Fibroblast of skin of back (primary cell): ENCODE results near the gene TMEM132E.

Experiments used
- DNase-seq: peaks from one replicate; pipeline ENCODE4 v3.0.0-alpha.2; 2013

Gene TMEM132E

DNA sequence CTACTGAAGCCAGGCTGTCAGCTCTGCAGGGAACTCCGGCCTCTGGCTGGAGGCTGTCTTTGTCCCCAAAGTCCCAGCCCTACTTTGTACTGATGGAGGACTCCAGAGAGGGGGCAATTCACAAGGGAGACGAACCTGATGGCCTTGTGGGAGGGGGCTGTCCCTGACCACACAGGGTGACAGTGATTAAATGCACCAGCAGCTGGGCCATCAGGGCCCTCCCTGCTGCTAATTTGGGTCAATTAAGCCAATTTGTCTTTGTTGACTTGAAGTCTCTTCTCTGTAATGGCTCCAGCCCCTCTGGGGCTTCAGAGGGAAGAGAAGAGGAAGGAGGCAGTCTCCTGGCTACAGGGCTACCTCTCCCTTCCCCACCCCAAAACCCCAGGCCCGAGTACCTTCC is 22.0 kb downstream of the TMEM132E start:
- no peak for DNase-seq

- no peak for DNase-seq
Observed at GRCh38 chr17:34603974-34604373, 24.6 kb downstream of the TMEM132E start.

DNA sequence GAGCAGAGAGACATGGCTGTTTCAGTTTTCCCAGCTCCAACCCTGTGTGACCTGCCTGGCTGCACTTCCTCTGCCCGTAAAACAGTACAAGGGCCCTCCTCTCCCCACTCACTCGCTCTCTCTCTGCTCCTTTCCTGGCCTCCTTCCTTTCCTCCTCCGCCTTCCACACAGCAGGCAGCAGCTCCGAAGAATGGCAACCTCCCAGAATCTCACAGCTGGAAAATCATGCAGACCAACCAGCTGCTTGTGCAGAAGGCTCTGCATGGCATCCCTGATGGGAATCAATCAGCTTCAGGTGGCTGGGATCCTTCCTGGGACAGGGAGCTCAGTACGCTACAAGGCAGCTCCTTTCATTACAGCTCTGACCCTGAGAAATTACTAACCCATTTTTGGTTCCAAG is 27.4 kb downstream of the TMEM132E start:
- no peak for DNase-seq

DNA sequence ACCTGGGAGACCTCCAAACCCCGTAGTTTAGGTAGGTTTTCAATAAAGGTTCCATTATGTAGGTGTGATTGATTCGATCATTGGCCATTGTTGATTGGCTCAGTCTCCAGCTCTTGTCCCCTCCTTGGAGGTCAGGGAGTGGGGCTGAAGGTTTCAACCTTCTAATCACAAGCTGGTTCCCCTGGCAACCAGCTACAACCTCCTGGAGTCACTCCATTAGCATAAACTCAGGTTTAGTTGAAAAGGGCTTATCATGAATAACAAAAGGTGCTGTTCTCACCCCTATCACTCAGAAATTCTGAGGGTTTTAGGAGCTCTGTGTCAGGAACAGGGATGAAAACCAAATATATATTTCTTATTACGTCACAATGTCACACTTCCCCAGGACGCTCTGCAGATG is 28.5 kb downstream of the TMEM132E start:
- DNase-seq, result no peak

GRCh38 chr17:34609210-34609609 is 29.8 kb downstream of the TMEM132E start:
- DNase-seq, result no peak

DNA sequence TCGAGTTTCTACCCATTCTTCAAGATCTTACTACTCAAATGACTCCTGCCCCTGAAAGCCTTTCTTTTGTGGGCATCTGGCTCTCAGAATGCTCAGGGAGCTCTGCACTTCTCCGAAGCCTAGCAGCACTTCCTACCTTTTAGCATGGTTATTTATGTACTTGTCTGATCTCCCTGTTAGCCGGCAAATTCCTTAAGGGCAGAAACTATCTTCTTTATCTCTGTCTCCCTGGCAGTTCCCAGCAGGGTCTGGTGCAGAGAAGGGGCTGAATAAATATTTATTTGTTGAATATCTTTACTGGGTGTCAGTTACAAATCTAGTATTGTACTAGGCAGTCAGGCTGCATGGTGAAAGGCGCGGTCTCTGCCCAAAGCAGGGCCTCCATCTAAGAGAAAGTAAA is 30.7 kb downstream of the TMEM132E start:
- DNase-seq, result no peak

GRCh38 chr17:34610506-34610905 is 31.1 kb downstream of the TMEM132E start:
- no peak for DNase-seq

DNA sequence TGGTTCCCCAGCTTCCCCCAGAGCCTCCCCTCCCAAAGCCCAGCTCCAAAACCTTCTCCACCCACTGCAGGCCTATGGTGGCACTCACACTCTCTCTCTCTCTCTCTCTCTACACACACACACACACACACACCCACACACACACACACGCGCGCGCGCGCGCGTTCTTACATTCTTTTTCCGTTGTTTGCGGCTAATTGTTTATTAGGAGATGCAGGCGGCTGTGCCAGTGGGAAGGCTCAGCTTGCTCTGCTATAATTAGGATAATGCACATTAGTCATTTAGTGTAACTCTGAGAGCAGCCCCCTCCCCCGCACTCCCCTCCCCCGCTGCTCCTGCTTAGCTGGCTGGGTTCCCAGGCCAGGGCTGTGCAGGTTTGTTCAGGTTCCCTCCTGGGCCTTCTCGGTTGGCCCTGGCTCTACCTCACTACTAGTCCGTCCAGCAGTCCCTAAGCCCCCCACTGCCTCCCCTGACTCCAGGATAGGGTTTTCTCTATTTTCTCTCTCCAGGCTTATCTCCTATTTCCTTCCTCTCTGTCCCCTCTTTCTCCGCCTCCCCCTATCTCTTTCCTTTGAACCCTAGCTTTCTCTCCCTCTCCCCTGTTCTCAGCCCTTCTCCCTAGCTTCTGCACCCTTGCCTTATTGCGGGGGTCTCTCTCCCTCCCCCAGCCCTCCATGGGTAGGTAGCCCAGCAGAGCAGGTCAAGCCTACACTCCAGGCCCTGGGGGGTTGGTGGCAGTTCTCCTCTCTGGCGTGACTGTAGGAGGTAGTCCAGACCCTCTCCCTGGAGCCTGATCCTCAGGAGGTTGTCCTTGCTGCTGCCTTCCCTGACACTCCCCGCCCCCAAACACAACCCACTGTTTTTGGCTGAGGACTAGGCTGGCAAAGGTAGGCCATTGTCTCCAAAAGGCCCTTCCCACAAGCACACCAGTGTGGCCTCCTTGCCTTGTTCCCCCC is 34.0 kb downstream of the TMEM132E start:
- DNase-seq, result no peak

DNA sequence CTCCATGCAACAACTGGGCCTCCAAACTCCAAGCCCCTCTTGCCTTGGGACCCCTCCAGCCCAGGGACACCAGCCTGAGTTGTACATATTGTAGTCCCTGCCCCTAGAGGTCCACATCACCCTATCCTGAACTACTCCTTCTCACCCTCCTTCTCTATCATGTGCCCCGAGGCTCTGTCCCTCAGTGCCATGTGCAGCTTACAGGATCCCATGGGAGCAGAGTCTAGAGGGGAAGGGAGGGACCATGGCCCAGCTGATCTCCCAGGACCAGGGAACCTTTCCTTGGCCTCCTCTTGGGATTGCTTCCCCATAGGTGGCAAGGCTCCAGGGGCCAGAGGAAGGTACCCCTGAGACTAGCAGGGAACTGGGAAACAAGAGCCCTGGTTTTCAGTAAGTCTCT is 35.3 kb downstream of the TMEM132E start:
- no peak for DNase-seq

DNA sequence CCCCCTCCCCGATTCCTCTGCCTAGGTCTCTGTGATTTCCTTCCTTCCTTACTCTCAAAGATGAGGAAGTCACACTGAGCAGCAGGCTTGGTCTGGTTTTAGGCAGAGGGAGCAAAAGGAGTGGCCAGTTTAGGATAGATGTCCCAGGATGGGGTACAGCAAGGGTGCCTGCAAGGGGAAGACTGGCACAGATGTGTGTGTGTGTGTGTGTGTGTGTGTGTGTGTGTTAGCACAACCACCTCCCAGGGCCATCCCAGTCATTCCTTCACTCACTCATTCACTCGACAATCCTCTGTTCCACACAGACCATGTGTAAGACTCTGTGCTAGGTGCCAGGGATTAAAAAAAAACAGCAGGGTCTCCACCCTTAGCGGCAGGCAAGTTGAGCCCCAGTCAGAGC is 35.9 kb downstream of the TMEM132E start:
- no peak for DNase-seq

DNA sequence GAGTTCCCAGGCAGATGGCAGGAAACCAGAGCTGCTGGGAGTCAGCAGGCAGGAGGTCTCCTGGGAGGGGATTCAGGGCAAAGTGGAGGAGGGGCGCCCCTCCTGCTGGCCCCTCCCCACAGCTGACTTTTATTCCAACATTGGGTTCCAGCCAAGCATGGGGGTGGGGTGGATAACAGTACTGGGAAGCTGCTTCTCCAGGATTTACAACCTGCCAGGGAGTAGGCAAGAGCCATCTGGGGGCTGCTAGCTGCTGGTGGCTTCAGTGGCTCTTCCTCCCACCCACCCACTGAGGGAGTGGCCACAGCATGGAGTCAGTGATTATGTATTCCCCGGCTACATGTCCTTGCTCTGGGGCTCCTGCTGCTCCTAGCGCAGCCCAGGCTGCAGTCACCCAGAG is 36.8 kb downstream of the TMEM132E start:
- no peak for DNase-seq

DNA sequence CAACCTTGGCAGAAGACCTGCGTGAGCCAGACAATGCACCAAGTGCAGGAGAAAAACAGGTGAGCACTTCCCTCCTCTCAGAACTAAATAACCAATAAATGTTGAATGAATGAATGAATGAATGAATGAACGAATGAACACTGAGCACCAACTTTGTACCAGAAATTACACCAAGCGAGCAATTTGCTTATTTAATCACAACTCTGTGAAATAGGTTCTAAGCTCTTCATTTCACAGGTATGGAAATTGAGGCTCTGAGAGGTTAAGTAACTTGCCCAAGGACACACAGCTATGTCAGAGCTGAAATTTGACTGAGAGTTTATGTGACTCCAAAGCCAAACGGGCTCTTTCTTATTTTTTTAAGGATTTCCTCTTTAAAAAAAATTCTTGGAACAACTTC is 38.0 kb downstream of the TMEM132E start:
- DNase-seq, result no peak

GRCh38 chr17:34619687-34620217 is 40.4 kb downstream of the TMEM132E start:
- no peak for DNase-seq

DNA sequence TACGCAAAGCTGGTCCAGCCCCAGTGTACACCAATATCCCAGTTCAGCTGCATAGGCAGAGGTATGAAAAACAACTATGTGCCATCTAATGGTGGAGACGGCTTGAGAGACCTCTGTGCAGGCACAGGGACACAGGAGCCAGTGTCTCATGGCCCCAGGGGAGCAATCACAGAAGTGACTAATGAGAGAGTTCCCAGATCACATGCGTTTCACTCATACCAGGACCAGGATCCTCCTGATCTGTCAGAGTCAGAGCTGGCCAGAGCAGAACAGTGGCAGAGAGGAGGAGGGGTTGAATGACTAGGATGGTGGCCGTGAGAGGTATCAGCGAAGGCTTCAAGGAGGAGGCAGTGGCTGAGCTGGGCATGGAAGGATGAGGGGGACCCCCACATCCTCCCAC is 41.1 kb downstream of the TMEM132E start:
- no peak for DNase-seq

- no peak for DNase-seq
Observed at GRCh38 chr17:34622862-34623623, 43.7 kb downstream of the TMEM132E start.

GRCh38 chr17:34623856-34624766 is 44.7 kb downstream of the TMEM132E start:
- no peak for DNase-seq

GRCh38 chr17:34624767-34625383 is 45.5 kb downstream of the TMEM132E start:
- DNase-seq, result no peak

- no peak for DNase-seq
Observed at GRCh38 chr17:34626121-34626681, 46.8 kb downstream of the TMEM132E start.

GRCh38 chr17:34628879-34629278 is 49.5 kb downstream of the TMEM132E start:
- DNase-seq, result no peak

- DNase-seq, result no peak
Observed at GRCh38 chr17:34633351-34633750, 54.0 kb downstream of the TMEM132E start.

DNA sequence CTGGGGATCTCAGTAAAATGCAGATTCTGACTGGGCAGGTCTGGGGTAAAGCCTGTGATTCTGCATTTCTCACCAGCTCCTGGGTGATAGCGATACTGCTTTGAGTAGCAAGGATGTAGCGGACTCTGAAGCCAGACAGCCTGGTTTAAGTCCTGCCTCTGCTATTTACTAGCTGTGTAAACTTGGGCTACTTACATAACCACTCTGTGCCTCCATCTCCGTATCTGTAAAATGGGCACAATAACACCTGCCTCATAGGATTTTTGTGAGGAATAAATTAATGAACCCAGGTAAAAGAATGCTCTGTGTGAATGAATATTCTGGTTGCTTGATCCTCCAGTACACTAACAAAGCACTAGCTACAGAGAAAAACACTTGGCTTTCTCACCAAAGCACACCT is 54.4 kb downstream of the TMEM132E start:
- DNase-seq, result no peak
